K562 (cell line): Measurements from ENCODE around the gene NFKB2. TPM values are rescaled to one million over a fixed set of nuclear protein-coding genes. Genes with fewer than 3 reads are reported as not detected.
A peak's percentile ranks its signal among the peaks of the same experiment; 100 is the strongest.

Source experiments
- AFF4 ChIP-seq: sonication (generic); formaldehyde crosslinking; IDR thresholded peaks from 2 replicates; pipeline ENCODE4 v1.8.0; 2023; ENCODE audit warnings: mild to moderate bottlenecking, missing genetic modification reagents
- CHD7 ChIP-seq: fragments of 200-600 bp; sonication (generic); IDR thresholded peaks from one replicate; pipeline ENCODE4 v1.6.1; 2012; ENCODE audit warnings: mild to moderate bottlenecking, low read depth, low read length, inconsistent platforms
- MBD2 ChIP-seq: sonication (generic); IDR thresholded peaks from 2 replicates; pipeline ENCODE4 v1.6.1; 2016; ENCODE audit warnings: low read depth, borderline replicate concordance
- MTA3 ChIP-seq: fragments of 450-650 bp; formaldehyde crosslinking; IDR thresholded peaks from 2 replicates; pipeline ENCODE4 v1.6.1; 2017; ENCODE audit warnings: mild to moderate bottlenecking, borderline replicate concordance
- THAP7 ChIP-seq: fragments of 250-450 bp; sonication (Bioruptor Pico); IDR thresholded peaks from 2 replicates; pipeline ENCODE4 v1.5.0; 2021
- polyA plus RNA-seq, 8 experiments: library from polyadenylated mRNA; depleted of rRNA in 4 of 8; stranded (reverse) in 5 of 8; unstranded in 3 of 8; fragments of >200 nt; fragmentation: Nextera tagmentation in 2 of 8; fragmentation: Illumina TruSeq in 1 of 8; extraction: Ambion mirVana in 2 of 8; extraction: Trizol in 1 of 8; gene quantifications; 2 replicates each; pipeline versions ENCODE4 v1.2.1 to v1.2.3, GENCODE V29; 2011 to 2014; ENCODE audit warnings: inconsistent platforms in 1 of 8, missing spikeins in 1 of 8
- total RNA-seq, 7 experiments: library from RNA; depleted of rRNA in 6 of 7; stranded (reverse); fragments of >200 nt in 6 of 7; fragmentation: Illumina TruSeq in 2 of 7; extraction: Trizol in 2 of 7; gene quantifications; 2 replicates each; pipeline versions ENCODE4 v1.2.1 to v1.2.3, GENCODE V29; 2011 to 2021; ENCODE audit warnings: low replicate concordance in 1 of 7

Gene NFKB2
- total and polyA plus RNA-seq, 9 of the 15 experiments (the other 6 are each of a cell fraction or from before 2014, with no cell fraction given), result 0.07 to 20.3 (median 7.9) TPM

- TF ChIP-seq CHD7 (no peak), MBD2 (no peak), AFF4 (peak; percentile 64; the same call in 1 of the 2 replicates), MTA3 (peak; percentile 75; the same call in 1 of the 2 replicates), THAP7 (no peak)
Measured at GRCh38 chr10:102399217-102400021, 3.9 kb downstream of the NFKB2 start (continued).
